Astrocyte of the spinal cord (primary cell): Measurements from ENCODE around the gene NRXN3.
"Not testable (repeated sequence)": the region's sequence is repeated elsewhere in the genome, so short reads cannot be mapped to it uniquely, and the experiment has no call there.

Experiments
- DNase-seq: peaks from one replicate; pipeline ENCODE4 v3.0.0; 2011; ENCODE audit warnings: low read depth, low spot score
- H3K4me3 ChIP-seq: 2 replicates; pipeline ENCODE4 v1.5.1; 2011; ENCODE audit warnings: low read depth, mild to moderate bottlenecking, low read length, moderate library complexity
- in situ Hi-C: cut with HindIII; loops from 2 replicates; pipeline ENCODE4 v1.10.0; 2017; ENCODE audit warnings: low sequenced_read_pairs
- TF ChIP-seq, protein P1 (sequence below): IDR thresholded peaks from 2 replicates; pipeline ENCODE4 v1.5.1; 2012; ENCODE audit warnings: low read depth, mild to moderate bottlenecking, low read length, inconsistent platforms

The NRXN3 gene

DNA sequence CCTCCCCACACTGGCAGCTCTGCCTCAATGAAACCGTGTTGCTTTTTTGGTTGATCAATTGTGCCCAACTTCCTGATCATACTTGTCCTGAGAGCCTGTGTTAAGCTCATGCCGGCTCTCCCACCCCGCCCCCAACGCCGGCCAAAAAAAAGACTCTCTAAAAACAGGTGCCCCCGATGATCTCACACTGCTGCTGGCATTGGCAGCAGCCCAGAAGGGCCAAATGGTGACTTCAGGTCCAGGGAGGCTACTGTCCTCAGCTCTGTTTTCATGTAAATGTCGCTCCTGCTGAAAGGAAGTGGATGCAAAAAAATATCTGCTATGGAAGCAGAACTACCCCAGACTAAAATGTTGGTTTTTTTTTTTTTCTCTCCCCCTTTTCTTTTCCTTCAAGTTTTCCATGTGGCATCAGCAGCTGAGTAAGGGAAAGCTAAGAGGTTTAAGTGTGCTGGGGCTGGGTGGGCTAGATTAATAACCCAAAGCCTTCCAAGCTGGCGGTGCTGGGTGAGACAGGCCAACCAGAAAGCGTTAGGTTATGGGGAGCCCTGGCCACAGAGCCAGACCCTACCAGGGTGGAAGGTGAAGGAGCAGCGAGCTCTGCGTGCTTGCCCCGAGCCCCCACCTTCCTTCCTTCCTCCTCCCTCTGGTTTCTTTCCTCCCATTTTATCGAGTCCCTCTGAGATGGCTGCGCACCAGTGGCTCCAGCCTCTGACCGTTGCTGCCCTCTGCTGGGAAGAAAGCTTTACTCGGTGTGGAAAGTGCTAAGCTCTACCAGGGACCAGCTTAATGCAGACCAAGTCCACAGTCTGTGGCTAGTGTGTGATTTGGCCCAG lies 396.1 kb downstream of the NRXN3 start:
- in situ Hi-C loops = no loop called here
- peak; percentile 75 for DNase-seq
- H3K4me3 ChIP-seq = peak overlapping the region; percentile 8

DNA sequence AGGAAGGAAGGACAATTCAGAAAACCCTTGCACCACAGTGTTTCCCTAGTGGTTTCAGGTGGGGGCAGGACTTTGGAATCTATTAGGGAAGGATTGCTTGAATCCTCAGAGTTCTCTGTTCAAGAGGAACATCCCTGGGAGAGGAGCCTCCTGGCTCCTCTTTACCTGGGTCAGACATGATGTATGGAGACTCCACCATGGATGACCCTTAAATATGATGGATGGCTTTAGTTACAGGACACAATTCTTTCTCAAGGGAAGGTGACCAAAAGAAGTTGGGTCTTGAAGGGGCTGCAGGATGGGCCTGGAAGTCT lies 396.6 kb downstream of the NRXN3 start:
- H3K4me3 ChIP-seq = no peak overlapping the region
- TF ChIP-seq, protein P1, sequence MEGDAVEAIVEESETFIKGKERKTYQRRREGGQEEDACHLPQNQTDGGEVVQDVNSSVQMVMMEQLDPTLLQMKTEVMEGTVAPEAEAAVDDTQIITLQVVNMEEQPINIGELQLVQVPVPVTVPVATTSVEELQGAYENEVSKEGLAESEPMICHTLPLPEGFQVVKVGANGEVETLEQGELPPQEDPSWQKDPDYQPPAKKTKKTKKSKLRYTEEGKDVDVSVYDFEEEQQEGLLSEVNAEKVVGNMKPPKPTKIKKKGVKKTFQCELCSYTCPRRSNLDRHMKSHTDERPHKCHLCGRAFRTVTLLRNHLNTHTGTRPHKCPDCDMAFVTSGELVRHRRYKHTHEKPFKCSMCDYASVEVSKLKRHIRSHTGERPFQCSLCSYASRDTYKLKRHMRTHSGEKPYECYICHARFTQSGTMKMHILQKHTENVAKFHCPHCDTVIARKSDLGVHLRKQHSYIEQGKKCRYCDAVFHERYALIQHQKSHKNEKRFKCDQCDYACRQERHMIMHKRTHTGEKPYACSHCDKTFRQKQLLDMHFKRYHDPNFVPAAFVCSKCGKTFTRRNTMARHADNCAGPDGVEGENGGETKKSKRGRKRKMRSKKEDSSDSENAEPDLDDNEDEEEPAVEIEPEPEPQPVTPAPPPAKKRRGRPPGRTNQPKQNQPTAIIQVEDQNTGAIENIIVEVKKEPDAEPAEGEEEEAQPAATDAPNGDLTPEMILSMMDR = no peak
- in situ Hi-C loops = no loop called here
- DNase-seq = no peak

More for the DNA sequence above, 396.1 kb downstream of the NRXN3 start:
- TF ChIP-seq, protein P1 = peak; percentile 87

DNA sequence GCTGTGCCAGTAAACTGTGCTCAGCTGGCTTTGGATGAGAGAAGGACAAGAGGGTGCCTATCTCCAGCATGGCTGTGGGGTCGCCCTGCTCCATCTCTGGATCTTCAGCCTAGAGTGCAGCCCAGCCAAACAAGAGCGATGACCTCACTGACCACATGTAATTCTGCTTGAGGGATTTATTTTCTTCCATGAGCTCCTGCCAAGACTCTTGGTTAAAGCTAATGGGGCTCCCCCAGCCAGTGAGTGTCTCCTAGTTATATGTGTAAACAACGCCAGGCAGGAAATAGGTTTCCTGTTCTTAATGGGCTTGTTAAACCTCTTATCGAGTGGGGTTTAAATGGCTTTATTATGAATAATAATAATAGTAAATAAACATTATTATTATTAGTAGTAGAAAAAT lies 397.2 kb downstream of the NRXN3 start:
- in situ Hi-C loops = no loop called here
- DNase-seq = peak; percentile 34
- TF ChIP-seq, protein P1 = no peak
- no peak overlapping the region for H3K4me3 ChIP-seq

DNA sequence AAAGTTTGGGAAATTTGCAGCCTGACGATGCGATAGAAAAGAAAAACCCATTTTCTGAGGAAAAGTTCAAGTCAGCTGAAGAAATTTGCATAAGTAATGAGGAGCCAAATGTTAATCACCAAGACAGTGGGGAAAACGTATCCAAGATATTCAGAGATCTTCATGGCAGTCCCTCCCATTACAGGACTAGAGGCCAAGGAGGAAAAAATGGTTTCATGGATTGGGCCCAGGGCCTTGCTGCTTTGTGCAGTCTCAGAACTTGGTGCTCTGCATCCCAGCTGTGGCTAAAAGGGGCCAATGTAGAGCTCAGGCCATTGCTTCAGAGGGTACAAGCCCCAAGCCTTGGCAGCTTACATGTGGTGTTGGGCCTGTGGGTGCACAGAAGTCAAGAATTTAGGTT lies 403.6 kb downstream of the NRXN3 start:
- DNase-seq, in situ Hi-C loops, H3K4me3 ChIP-seq: not testable (repeated sequence)

DNA sequence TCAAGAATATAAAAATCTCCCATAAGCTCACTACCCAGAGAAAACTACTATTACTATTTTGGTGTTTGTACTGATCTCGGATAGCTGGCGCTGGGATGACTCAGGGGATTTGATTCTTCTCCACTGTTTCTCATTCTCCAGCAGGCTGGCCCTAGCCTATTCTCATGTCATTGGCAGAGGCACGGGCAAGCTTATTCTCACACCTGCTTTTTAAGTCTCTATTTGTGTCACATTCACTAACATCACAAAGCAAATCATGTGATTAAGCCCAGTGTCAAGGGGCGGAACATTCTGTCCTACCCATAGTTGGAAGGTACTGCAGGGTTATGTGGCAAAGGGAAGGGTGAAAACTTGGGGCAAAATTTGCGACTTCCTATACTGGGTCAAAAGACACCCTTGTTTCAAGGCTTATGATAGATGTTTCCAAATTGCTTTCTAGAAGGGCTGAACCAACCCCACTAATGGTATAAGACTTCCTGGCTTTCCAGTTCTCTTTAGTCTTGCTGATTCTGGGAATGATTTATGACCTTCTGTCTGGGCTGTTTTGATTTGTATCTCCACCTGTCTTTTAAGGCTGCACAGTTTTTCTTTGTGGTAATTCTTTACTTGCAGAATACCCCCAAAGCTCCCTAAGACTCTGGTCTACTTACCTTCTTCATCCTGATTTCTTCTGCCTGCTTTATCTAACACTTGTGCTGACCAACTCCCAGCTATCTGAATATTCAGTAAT lies 406.4 kb downstream of the NRXN3 start:
- DNase-seq = no peak
- H3K4me3 ChIP-seq = no peak overlapping the region
- TF ChIP-seq, protein P1 = no peak
- in situ Hi-C loops = no loop called here

DNA sequence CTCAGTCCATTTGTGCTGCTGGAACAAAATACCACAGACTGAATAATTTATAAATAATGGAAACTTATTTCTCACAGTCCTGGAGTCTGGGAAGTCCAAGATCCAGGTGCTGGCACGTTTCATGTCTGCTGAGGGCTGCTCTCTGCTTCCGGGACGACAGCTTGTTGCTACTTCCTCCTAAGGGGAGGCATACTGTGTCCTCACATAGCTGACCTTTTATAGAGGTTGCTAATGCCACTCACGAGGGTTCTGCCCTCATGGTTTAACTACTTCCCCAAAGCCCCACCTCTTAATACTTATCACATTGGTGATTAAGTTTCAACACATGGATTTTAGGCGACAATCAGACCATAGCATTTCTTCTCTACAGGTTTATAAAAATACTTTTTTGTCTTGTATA lies 411.1 kb downstream of the NRXN3 start:
- no peak for DNase-seq
- in situ Hi-C loops = no loop called here
- TF ChIP-seq, protein P1 = no peak
- H3K4me3 ChIP-seq = no peak overlapping the region

DNA sequence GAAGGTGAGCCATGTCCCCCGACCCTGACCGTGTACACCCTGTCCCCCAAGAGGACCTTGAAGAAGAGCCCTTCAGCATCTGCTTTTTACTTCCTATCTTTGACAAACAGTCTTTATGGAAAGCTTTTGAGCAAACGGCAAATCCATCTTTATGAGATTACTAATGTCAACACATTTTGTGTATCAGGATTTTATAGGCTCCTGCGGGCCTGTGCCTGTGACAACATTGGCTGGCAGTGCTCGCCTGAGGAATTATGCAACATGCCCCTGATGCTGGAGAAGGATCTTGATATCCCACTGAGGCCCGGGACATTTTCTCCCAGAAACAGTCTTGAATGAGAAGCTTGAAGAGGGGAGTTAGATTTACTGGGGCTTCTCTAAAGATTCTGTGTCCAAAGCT lies 416.5 kb downstream of the NRXN3 start:
- in situ Hi-C loops = no loop called here
- no peak for DNase-seq
- TF ChIP-seq, protein P1 = no peak

More for the DNA sequence above, 416.5 kb downstream of the NRXN3 start:
- H3K4me3 ChIP-seq = no peak overlapping the region
